Measurements from ENCODE around the gene KIAA0825.
"Not testable (repeated sequence)": the region's sequence is repeated elsewhere in the genome, so short reads cannot be mapped to it uniquely, and the experiment has no call there.

The KIAA0825 gene

GRCh38 chr5:94218374-94218773 lies 400.0 kb downstream of the KIAA0825 start:
- no peak for DNase-seq

GRCh38 chr5:94217745-94218144 lies 400.7 kb downstream of the KIAA0825 start:
- DNase-seq: no peak

- no peak for DNase-seq
These were observed 401.2 kb downstream of the KIAA0825 start for GRCh38 chr5:94217216-94217615.

- no peak for DNase-seq
These were observed 405.9 kb downstream of the KIAA0825 start for GRCh38 chr5:94212476-94212875.

GRCh38 chr5:94209774-94210355 lies 408.5 kb downstream of the KIAA0825 start:
- no peak for DNase-seq

GRCh38 chr5:94209272-94209671 lies 409.1 kb downstream of the KIAA0825 start:
- no peak for DNase-seq

- DNase-seq: no peak
These were observed 418.8 kb downstream of the KIAA0825 start for GRCh38 chr5:94199566-94199965.

GRCh38 chr5:94197970-94198369 lies 420.4 kb downstream of the KIAA0825 start:
- no peak for DNase-seq

- DNase-seq: no peak
These were observed 421.5 kb downstream of the KIAA0825 start for GRCh38 chr5:94196953-94197352.

GRCh38 chr5:94192658-94193391 lies 425.6 kb downstream of the KIAA0825 start:
- DNase-seq: no peak

- no peak for DNase-seq
These were observed 426.8 kb downstream of the KIAA0825 start for GRCh38 chr5:94191604-94192003.

- no peak for DNase-seq
These were observed 429.7 kb downstream of the KIAA0825 start for GRCh38 chr5:94188725-94189124.

GRCh38 chr5:94184870-94185269 lies 433.5 kb downstream of the KIAA0825 start:
- DNase-seq: no peak

- DNase-seq: no peak
These were observed 436.5 kb downstream of the KIAA0825 start for GRCh38 chr5:94181895-94182294.

- DNase-seq: no peak
These were observed 437.6 kb downstream of the KIAA0825 start for GRCh38 chr5:94180761-94181160.

GRCh38 chr5:94175912-94176311 lies 442.5 kb downstream of the KIAA0825 start:
- DNase-seq: no peak

GRCh38 chr5:94174748-94175411 lies 443.5 kb downstream of the KIAA0825 start:
- no peak for DNase-seq

GRCh38 chr5:94173100-94173499 lies 445.3 kb downstream of the KIAA0825 start:
- DNase-seq: no peak

GRCh38 chr5:94171070-94171469 lies 447.3 kb downstream of the KIAA0825 start:
- not testable (repeated sequence) for DNase-seq

GRCh38 chr5:94170158-94170557 lies 448.2 kb downstream of the KIAA0825 start:
- not testable (repeated sequence) for DNase-seq

GRCh38 chr5:94168151-94168550 lies 450.3 kb downstream of the KIAA0825 start:
- DNase-seq: no peak

GRCh38 chr5:94161801-94162200 lies 456.6 kb downstream of the KIAA0825 start:
- no peak for DNase-seq

- DNase-seq: no peak
These were observed 459.3 kb downstream of the KIAA0825 start for GRCh38 chr5:94159144-94159543.
